Measurements from ENCODE around the gene MRPL21. TPM values are rescaled to one million over a fixed set of nuclear protein-coding genes. Genes with fewer than 3 reads are reported as not detected.

Gene MRPL21
- polyA plus RNA-seq, 3 donors = 60.9 to 81.6 (median 69.6) TPM

GRCh38 chr11:68935516-68936357, 32.1 kb upstream of the MRPL21 start:
- no peak for DNase-seq (ENCODE audit: low read depth in 3 of 3, low spot score in 2 of 3)

GRCh38 chr11:68935066-68935465, 31.4 kb upstream of the MRPL21 start:
- no peak for DNase-seq (ENCODE audit: low read depth in 3 of 3, low spot score in 2 of 3)

GRCh38 chr11:68934666-68935065, 31.0 kb upstream of the MRPL21 start:
- DNase-seq (ENCODE audit: low read depth in 3 of 3, low spot score in 2 of 3) = no peak

- no peak for DNase-seq (ENCODE audit: low read depth in 3 of 3, low spot score in 2 of 3)
Measured at GRCh38 chr11:68934321-68934645, 30.7 kb upstream of the MRPL21 start.

- no peak for DNase-seq (ENCODE audit: low read depth in 3 of 3, low spot score in 2 of 3)
Measured at GRCh38 chr11:68933605-68934320, 30.1 kb upstream of the MRPL21 start.

- no peak for DNase-seq (ENCODE audit: low read depth in 3 of 3, low spot score in 2 of 3)
Measured at GRCh38 chr11:68932933-68933577, 29.4 kb upstream of the MRPL21 start.

- DNase-seq (ENCODE audit: low read depth in 3 of 3, low spot score in 2 of 3) = no peak
Measured at GRCh38 chr11:68932358-68932757, 28.7 kb upstream of the MRPL21 start.

- no peak for DNase-seq (ENCODE audit: low read depth in 3 of 3, low spot score in 2 of 3)
Measured at GRCh38 chr11:68931911-68932310, 28.3 kb upstream of the MRPL21 start.

GRCh38 chr11:68930991-68931855, 27.6 kb upstream of the MRPL21 start:
- no peak for DNase-seq (ENCODE audit: low read depth in 3 of 3, low spot score in 2 of 3)

- DNase-seq (ENCODE audit: low read depth in 3 of 3, low spot score in 2 of 3) = no peak
Measured at GRCh38 chr11:68929706-68930570, 26.3 kb upstream of the MRPL21 start.

GRCh38 chr11:68929135-68929534, 25.5 kb upstream of the MRPL21 start:
- no peak for DNase-seq (ENCODE audit: low read depth in 3 of 3, low spot score in 2 of 3)

- no peak for DNase-seq (ENCODE audit: low read depth in 3 of 3, low spot score in 2 of 3)
Measured at GRCh38 chr11:68928136-68928880, 24.7 kb upstream of the MRPL21 start.

- no peak for DNase-seq (ENCODE audit: low read depth in 3 of 3, low spot score in 2 of 3)
Measured at GRCh38 chr11:68927280-68928135, 23.9 kb upstream of the MRPL21 start.

GRCh38 chr11:68925611-68926010, 22.0 kb upstream of the MRPL21 start:
- DNase-seq (ENCODE audit: low read depth in 3 of 3, low spot score in 2 of 3) = no peak

GRCh38 chr11:68924073-68924925, 20.7 kb upstream of the MRPL21 start:
- no peak for DNase-seq (ENCODE audit: low read depth in 3 of 3, low spot score in 2 of 3)

GRCh38 chr11:68923614-68924013, 20.0 kb upstream of the MRPL21 start:
- DNase-seq (ENCODE audit: low read depth in 3 of 3, low spot score in 2 of 3) = no peak

- DNase-seq (ENCODE audit: low read depth in 3 of 3, low spot score in 2 of 3) = no peak
Measured at GRCh38 chr11:68916439-68916838, 12.8 kb upstream of the MRPL21 start.

Measured in right renal cortex interstitium (tissue), 3 donors.